ENCODE data around the gene ADGRG6. TPM values are rescaled to one million over a fixed set of nuclear protein-coding genes. Genes with fewer than 3 reads are reported as not detected.

The ADGRG6 gene
- total RNA-seq, 1 donor from 2014 or later = 2.3 TPM

Other genes with a start within 250 kb of the ADGRG6 start
- not detected for gene GJE1, start 169.1 kb upstream of the ADGRG6 start, total RNA-seq
- gene NMBR, start 154.9 kb upstream of the ADGRG6 start, total RNA-seq = not detected
- 34.1 TPM for gene VTA1, start 154.7 kb upstream of the ADGRG6 start, total RNA-seq

Data from cardiac septum (tissue), 1 donor.